Peyer's patch (tissue), 4 donors: ENCODE results near the gene CDC123. TPM values are rescaled to one million over a fixed set of nuclear protein-coding genes. Genes with fewer than 3 reads are reported as not detected.
A peak's percentile ranks its signal among the peaks of the same experiment; 100 is the strongest.

Experiments used
- DNase-seq, 3 donors: peaks; one replicate each; pipeline ENCODE4 v3.0.0-alpha.2; 2017 to 2019
- H3K27ac ChIP-seq, 4 donors: fragments of 200-600 bp; sonication (generic); one replicate each; pipeline ENCODE4 v1.5.1; 2016 to 2019
- H3K27me3 ChIP-seq, 2 donors: fragments of 200-600 bp; sonication (generic); one replicate each; pipeline ENCODE4 v1.5.1; 2019
- H3K36me3 ChIP-seq, 3 donors: fragments of 200-600 bp; sonication (generic); one replicate each; pipeline ENCODE4 v1.5.1; 2016 to 2019
- H3K4me1 ChIP-seq, 4 donors: fragments of 200-600 bp; sonication (generic); one replicate each; pipeline ENCODE4 v1.5.1; 2016 to 2019
- H3K4me3 ChIP-seq, 4 donors: fragments of 200-600 bp; sonication (generic); 1 replicate in 3 of 4; 2 replicates in 1 of 4; pipeline ENCODE4 v1.5.1; 2016 to 2019; ENCODE audit warnings: mild to moderate bottlenecking in 1 of 4
- H3K9me3 ChIP-seq, 4 donors: fragments of 200-600 bp; sonication (generic); one replicate each; pipeline ENCODE4 v1.5.1; 2016 to 2019; ENCODE audit warnings: mild to moderate bottlenecking in 1 of 4
- CTCF ChIP-seq, 6 experiments: fragments of 450-650 bp in 4 of 6; fragments of 200-600 bp in 2 of 6; sonication (generic) in 1 of 6; IDR thresholded peaks; one replicate each; pipeline ENCODE4 v1.5.1; 2017 to 2019; ENCODE audit warnings: antibody characterized with exemption in 6 of 6, mild to moderate bottlenecking in 3 of 6, moderate library complexity in 1 of 6
- POLR2A ChIP-seq, 2 donors: fragments of 450-650 bp; IDR thresholded peaks; one replicate each; pipeline ENCODE4 v1.5.1; 2017; ENCODE audit warnings: antibody characterized with exemption in 2 of 2, mild to moderate bottlenecking in 2 of 2, moderate library complexity in 2 of 2
- total RNA-seq, 4 donors: library from RNA; depleted of rRNA; stranded (reverse); fragments of >200 nt; gene quantifications; one replicate each; pipeline ENCODE4 v1.1.0, GENCODE V29; 2016

CDC123 gene
- total RNA-seq, 4 donors from 2014 or later: 52.0 to 77.4 (median 62.0) TPM

DNA sequence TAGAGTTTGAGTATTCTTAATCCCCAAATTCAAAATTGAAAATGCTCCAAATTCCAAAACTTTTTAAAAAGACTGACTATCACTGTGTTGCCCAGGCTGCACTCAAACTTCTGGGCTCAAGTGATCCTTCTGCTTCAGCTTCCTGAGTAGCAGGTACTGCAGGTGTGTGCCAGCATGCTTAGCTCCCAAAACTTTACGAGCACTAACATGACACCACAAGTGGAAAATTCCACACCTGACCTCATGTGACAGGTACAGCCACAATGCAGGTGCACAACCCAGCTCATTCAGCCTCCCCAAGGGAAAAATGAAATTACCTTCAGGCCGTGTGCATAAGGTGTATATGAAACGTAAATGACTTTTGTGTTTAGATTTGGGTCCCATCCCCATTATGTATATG lies 16.5 kb downstream of the CDC123 start:
- no peak overlapping the region for H3K27ac ChIP-seq
- DNase-seq: no peak

DNA sequence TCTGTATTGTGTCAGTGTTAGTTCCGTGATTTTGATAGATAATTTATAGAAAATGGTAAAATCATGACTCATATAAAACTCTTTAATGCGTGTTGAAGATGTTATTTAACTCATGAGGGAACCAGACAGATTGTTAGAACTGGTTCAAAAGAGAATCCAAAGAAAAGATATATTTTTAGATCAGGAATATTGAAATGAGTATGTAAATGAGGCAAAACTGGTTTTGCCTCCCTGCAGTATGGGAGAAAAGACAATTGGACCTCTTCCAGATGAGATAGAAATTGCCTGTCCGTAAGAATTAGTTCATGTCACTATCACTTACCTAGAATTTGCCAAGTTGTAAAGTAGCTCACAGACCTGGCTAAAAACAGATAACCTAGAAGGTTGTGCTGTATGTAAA lies 17.6 kb downstream of the CDC123 start:
- Histone ChIP-seq H3K36me3 (peaks cover 0 to 66% (median 0%) of the 10 kb centered on the region in 3 donors), H3K4me1 (peaks cover 0 to 4% (median 0%) of the 10 kb centered on the region in 4 donors), H3K27ac (no peak overlapping the region), H3K9me3 (no peaks in the 10 kb centered on the region), H3K27me3 (no peaks in the 10 kb centered on the region), H3K4me3 (no peak overlapping the region)
- DNase-seq: no peak
- TF ChIP-seq POLR2A (IDR thresholded peaks at IDR 0.05) (no peak), CTCF (IDR thresholded peaks at IDR 0.05) (no peak)

More for the DNA sequence above, 16.5 kb downstream of the CDC123 start:
- H3K36me3 ChIP-seq: peaks cover 0 to 61% (median 0%) of the 10 kb centered on the region in 3 donors
- peaks cover 0 to 4% (median 0%) of the 10 kb centered on the region in 4 donors for H3K4me1 ChIP-seq
- H3K9me3 ChIP-seq: no peaks in the 10 kb centered on the region
- no peaks in the 10 kb centered on the region for H3K27me3 ChIP-seq
- no peak for TF ChIP-seq POLR2A (IDR thresholded peaks at IDR 0.05)
- TF ChIP-seq CTCF (IDR thresholded peaks at IDR 0.05): no peak
- H3K4me3 ChIP-seq: no peak overlapping the region

DNA sequence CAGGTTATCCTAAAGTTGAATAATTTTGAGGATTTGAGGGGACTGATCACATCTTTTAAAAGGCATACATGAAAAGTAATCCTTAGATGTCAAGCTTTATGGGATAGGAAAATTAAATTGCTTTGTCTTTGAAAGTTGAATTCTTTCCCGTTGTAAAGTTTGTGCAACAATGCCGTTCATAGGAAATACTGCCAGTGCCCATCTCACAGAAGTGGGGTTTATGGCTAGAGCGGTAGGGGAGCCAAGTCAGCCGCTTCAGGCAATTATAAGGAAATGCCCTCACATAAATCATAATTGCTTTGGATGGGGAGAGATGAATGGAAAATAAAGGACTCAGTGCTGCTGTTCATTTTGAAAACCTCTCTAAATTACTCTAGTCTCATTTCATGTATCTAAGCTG lies 18.1 kb downstream of the CDC123 start:
- Histone ChIP-seq H3K27me3 (no peaks in the 10 kb centered on the region), H3K27ac (no peak overlapping the region), H3K4me1 (peaks cover 0 to 4% (median 0%) of the 10 kb centered on the region in 4 donors), H3K4me3 (no peak overlapping the region), H3K36me3 (peaks cover 0 to 67% (median 3%) of the 10 kb centered on the region in 3 donors), H3K9me3 (no peaks in the 10 kb centered on the region)
- TF ChIP-seq POLR2A (IDR thresholded peaks at IDR 0.05) (no peak), CTCF (IDR thresholded peaks at IDR 0.05) (no peak)
- no peak for DNase-seq

DNA sequence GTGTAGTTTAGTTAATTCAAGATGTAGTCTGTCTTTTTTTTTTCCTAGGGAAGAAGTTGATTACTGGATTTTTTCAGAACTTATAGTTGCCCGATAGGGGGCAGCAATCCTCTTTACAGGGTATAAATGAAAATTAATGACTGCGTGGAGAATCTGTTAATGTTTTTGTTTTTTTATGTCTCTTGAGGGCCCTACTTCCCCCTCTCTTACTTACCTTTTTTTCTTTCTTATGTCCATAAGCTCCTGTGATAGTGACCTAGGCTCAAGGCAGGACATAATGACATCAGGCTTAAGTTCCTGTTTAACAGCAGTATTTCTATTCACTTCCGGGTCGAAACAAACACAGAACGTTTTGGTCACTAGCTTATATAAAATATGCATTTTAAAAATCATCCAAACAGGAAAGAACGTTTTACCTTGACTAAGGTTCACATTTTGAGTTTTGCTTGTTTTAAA lies 18.8 kb downstream of the CDC123 start:
- peak in 1 of 3 donors; percentile 35 for DNase-seq
- Histone ChIP-seq H3K4me1 (peaks cover 0 to 4% (median 0%) of the 10 kb centered on the region in 4 donors), H3K27ac (peak overlapping the region in 2 of 4 donors; percentile 1 to 36), H3K36me3 (peaks cover 0 to 64% (median 3%) of the 10 kb centered on the region in 3 donors), H3K4me3 (no peak overlapping the region), H3K27me3 (no peaks in the 10 kb centered on the region), H3K9me3 (no peaks in the 10 kb centered on the region)
- TF ChIP-seq CTCF (IDR thresholded peaks at IDR 0.05) (peak; percentile 53 to 73 (median 60)), POLR2A (IDR thresholded peaks at IDR 0.05) (no peak)

- H3K4me3 ChIP-seq: no peak overlapping the region
Observed at GRCh38 chr10:12218991-12219390, 23.0 kb downstream of the CDC123 start.

More at GRCh38 chr10:12218991-12219390, 23.0 kb downstream of the CDC123 start:
- TF ChIP-seq CTCF (IDR thresholded peaks at IDR 0.05): no peak
- TF ChIP-seq POLR2A (IDR thresholded peaks at IDR 0.05): no peak
- Histone ChIP-seq H3K27ac (no peak overlapping the region), H3K4me1 (peaks cover 0 to 4% (median 0%) of the 10 kb centered on the region in 4 donors), H3K36me3 (peaks cover 0 to 47% (median 3%) of the 10 kb centered on the region in 3 donors), H3K9me3 (no peaks in the 10 kb centered on the region), H3K27me3 (no peaks in the 10 kb centered on the region)
- DNase-seq: no peak
